ENCODE results near the gene HSBP1. TPM values are rescaled to one million over a fixed set of nuclear protein-coding genes. Genes with fewer than 3 reads are reported as not detected.

HSBP1 gene
- total RNA-seq, 1 donor from 2014 or later, result 197 TPM

- Mint-ChIP-seq H3K36me3 (ENCODE audit: insufficient read depth) (no peaks in the 10 kb centered on the region), H3K4me1 (ENCODE audit: low read depth) (no peaks in the 10 kb centered on the region), H3K27ac (no peak overlapping the region), H3K4me3 (ENCODE audit: low read depth) (no peak overlapping the region), H3K9me3 (ENCODE audit: low read depth) (no peaks in the 10 kb centered on the region), H3K27me3 (no peaks in the 10 kb centered on the region)
- DNase-seq (ENCODE audit: low spot score, unreplicated experiment), result no peak
- TF ChIP-seq, protein P1, sequence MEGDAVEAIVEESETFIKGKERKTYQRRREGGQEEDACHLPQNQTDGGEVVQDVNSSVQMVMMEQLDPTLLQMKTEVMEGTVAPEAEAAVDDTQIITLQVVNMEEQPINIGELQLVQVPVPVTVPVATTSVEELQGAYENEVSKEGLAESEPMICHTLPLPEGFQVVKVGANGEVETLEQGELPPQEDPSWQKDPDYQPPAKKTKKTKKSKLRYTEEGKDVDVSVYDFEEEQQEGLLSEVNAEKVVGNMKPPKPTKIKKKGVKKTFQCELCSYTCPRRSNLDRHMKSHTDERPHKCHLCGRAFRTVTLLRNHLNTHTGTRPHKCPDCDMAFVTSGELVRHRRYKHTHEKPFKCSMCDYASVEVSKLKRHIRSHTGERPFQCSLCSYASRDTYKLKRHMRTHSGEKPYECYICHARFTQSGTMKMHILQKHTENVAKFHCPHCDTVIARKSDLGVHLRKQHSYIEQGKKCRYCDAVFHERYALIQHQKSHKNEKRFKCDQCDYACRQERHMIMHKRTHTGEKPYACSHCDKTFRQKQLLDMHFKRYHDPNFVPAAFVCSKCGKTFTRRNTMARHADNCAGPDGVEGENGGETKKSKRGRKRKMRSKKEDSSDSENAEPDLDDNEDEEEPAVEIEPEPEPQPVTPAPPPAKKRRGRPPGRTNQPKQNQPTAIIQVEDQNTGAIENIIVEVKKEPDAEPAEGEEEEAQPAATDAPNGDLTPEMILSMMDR (IDR thresholded peaks at IDR 0.05; ENCODE audit: unreplicated experiment), result no peak
These were observed 12.8 kb upstream of the HSBP1 start for GRCh38 chr16:83794860-83795554.

DNA sequence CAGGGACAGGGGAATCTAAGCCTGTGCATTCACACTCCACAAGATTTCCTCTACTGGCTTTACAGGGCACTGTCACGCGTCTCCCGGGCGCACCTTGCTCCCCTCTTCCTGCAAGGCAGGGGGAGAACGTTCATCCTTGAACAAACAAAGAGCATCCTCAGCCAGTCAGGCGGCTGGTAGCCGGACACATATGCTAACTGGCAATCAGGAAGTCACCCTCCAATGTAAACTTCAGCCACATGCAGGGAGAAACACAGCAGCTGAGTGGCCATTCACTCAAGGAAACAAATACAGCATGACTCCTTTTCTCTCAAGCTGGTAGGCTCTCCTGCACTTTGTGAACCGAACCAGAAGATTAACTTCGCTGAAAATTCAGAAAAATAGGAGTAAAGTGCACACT, 10.8 kb upstream of the HSBP1 start:
- Mint-ChIP-seq H3K36me3 (ENCODE audit: insufficient read depth) (no peaks in the 10 kb centered on the region), H3K4me1 (ENCODE audit: low read depth) (no peaks in the 10 kb centered on the region), H3K27me3 (no peaks in the 10 kb centered on the region), H3K9me3 (ENCODE audit: low read depth) (no peaks in the 10 kb centered on the region), H3K4me3 (ENCODE audit: low read depth) (no peak overlapping the region), H3K27ac (no peak overlapping the region)
- TF ChIP-seq, protein P1 (IDR thresholded peaks at IDR 0.05; ENCODE audit: unreplicated experiment), result no peak
- no peak for DNase-seq (ENCODE audit: low spot score, unreplicated experiment)

- H3K4me3 Mint-ChIP-seq (ENCODE audit: low read depth), result no peak overlapping the region
- H3K27me3 Mint-ChIP-seq, result peaks cover 4% of the 10 kb centered on the region
- TF ChIP-seq, protein P1 (IDR thresholded peaks at IDR 0.05; ENCODE audit: unreplicated experiment), result no peak
- H3K27ac Mint-ChIP-seq, result no peak overlapping the region
- H3K4me1 Mint-ChIP-seq (ENCODE audit: low read depth), result peaks cover 8% of the 10 kb centered on the region
- no peak for DNase-seq (ENCODE audit: low spot score, unreplicated experiment)
- peaks cover 5% of the 10 kb centered on the region for H3K9me3 Mint-ChIP-seq (ENCODE audit: low read depth)
- no peaks in the 10 kb centered on the region for H3K36me3 Mint-ChIP-seq (ENCODE audit: insufficient read depth)
These were observed 8.4 kb upstream of the HSBP1 start for GRCh38 chr16:83799336-83799735.

GRCh38 chr16:83802135-83802534, 5.6 kb upstream of the HSBP1 start:
- Mint-ChIP-seq H3K9me3 (ENCODE audit: low read depth) (peaks cover 5% of the 10 kb centered on the region), H3K4me3 (ENCODE audit: low read depth) (no peak overlapping the region), H3K36me3 (ENCODE audit: insufficient read depth) (no peaks in the 10 kb centered on the region), H3K27ac (no peak overlapping the region), H3K27me3 (peaks cover 8% of the 10 kb centered on the region), H3K4me1 (ENCODE audit: low read depth) (peaks cover 8% of the 10 kb centered on the region)
- DNase-seq (ENCODE audit: low spot score, unreplicated experiment), result no peak
- TF ChIP-seq, protein P1 (IDR thresholded peaks at IDR 0.05; ENCODE audit: unreplicated experiment), result no peak

DNA sequence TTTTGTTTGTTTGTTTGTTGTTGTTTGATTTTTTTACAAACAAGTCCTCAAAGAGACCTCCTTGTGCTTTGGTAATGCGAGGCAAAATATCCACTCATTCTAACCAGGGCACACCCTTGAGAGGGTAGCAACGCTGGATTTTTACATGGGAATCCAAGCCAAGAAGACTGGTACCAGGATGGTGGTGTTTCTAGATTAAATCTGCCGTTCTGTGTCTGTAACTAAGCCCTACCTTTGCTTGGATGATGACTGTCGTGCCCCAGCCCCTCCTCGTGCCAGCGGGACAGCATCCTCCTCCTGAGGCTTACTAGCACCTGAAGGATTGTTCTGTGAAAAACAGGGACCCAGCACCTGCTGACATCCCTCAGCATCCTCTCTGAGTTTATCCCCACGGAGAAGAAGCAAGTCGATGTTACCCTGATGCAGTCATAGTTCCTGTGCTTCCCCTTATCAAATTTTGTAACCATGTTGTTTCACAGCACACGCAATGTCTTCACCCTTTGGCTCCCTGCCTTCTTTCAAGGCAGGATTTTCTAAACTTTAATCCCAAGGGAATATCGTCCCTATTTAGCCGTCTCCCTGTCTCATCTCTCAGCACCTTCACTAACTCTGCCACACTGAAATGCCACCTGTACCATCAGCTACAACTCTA, 5.1 kb upstream of the HSBP1 start:
- Mint-ChIP-seq H3K36me3 (ENCODE audit: insufficient read depth) (no peaks in the 10 kb centered on the region), H3K4me3 (ENCODE audit: low read depth) (no peak overlapping the region), H3K27ac (no peak overlapping the region), H3K27me3 (peaks cover 8% of the 10 kb centered on the region), H3K4me1 (ENCODE audit: low read depth) (peaks cover 8% of the 10 kb centered on the region), H3K9me3 (ENCODE audit: low read depth) (peaks cover 5% of the 10 kb centered on the region)
- TF ChIP-seq, protein P1 (IDR thresholded peaks at IDR 0.05; ENCODE audit: unreplicated experiment), result no peak
- DNase-seq (ENCODE audit: low spot score, unreplicated experiment), result no peak
